RPMI8226 (cell line): Measurements from ENCODE around the gene TSEN2.
"Not testable (repeated sequence)": the region's sequence is repeated elsewhere in the genome, so short reads cannot be mapped to it uniquely, and the experiment has no call there.

Experiments
- DNase-seq: peaks from one replicate; pipeline ENCODE4 v3.0.0-alpha.2; 2015

TSEN2 gene

GRCh38 chr3:12484198-12484982 lies at the start of gene TSEN2:
Gene TSEN2, plus strand, starts transcription at chr3:12484480. Its CDS starts 5,321 bp downstream, at chr3:12489801.
- DNase-seq: peak; percentile 97

- DNase-seq: no peak
These were observed 47.6 kb upstream of the TSEN2 start for GRCh38 chr3:12436514-12437220.

- no peak for DNase-seq
These were observed 47.1 kb upstream of the TSEN2 start for GRCh38 chr3:12437221-12437605.

- DNase-seq: no peak
These were observed 46.4 kb upstream of the TSEN2 start for GRCh38 chr3:12437861-12438260.

GRCh38 chr3:12438318-12438717 lies 46.0 kb upstream of the TSEN2 start:
- DNase-seq: no peak

- no peak for DNase-seq
These were observed 44.9 kb upstream of the TSEN2 start for GRCh38 chr3:12439161-12439940.

GRCh38 chr3:12440927-12441714 lies 43.2 kb upstream of the TSEN2 start:
- DNase-seq: no peak

GRCh38 chr3:12442654-12443501 lies 41.4 kb upstream of the TSEN2 start:
- no peak for DNase-seq

GRCh38 chr3:12443781-12444522 lies 40.3 kb upstream of the TSEN2 start:
- no peak for DNase-seq

GRCh38 chr3:12444582-12445471 lies 39.5 kb upstream of the TSEN2 start:
- no peak for DNase-seq

GRCh38 chr3:12445523-12446240 lies 38.6 kb upstream of the TSEN2 start:
- DNase-seq: no peak

- no peak for DNase-seq
These were observed 38.0 kb upstream of the TSEN2 start for GRCh38 chr3:12446298-12446697.

GRCh38 chr3:12447075-12447474 lies 37.2 kb upstream of the TSEN2 start:
- DNase-seq: no peak

GRCh38 chr3:12448404-12449202 lies 35.7 kb upstream of the TSEN2 start:
- not testable (repeated sequence) for DNase-seq

GRCh38 chr3:12449889-12450682 lies 34.2 kb upstream of the TSEN2 start:
- DNase-seq: no peak

- no peak for DNase-seq
These were observed 32.8 kb upstream of the TSEN2 start for GRCh38 chr3:12451481-12451880.

- DNase-seq: no peak
These were observed 32.3 kb upstream of the TSEN2 start for GRCh38 chr3:12451960-12452359.
